GM12865 (cell line): ENCODE results near the gene GLIS1.

Source experiments
- DNase-seq: peaks from one replicate; pipeline ENCODE4 v3.0.0; 2010; ENCODE audit warnings: low read depth
- H3K4me3 ChIP-seq: 2 replicates; pipeline ENCODE4 v1.5.1; 2011; ENCODE audit warnings: mild to moderate bottlenecking, low read depth, low read length, control low read depth
- CTCF ChIP-seq: IDR thresholded peaks from 2 replicates; pipeline ENCODE4 v1.5.1; 2011; ENCODE audit warnings: low read length, control low read depth, low read depth, inconsistent platforms; ENCODE audit not compliant: insufficient read depth; ENCODE audit errors: missing control alignments

Gene GLIS1

GRCh38 chr1:53662951-53663350 lies 76.0 kb downstream of the GLIS1 start:
- DNase-seq = no peak
- TF ChIP-seq CTCF = no peak
- no peak overlapping the region for H3K4me3 ChIP-seq

DNA sequence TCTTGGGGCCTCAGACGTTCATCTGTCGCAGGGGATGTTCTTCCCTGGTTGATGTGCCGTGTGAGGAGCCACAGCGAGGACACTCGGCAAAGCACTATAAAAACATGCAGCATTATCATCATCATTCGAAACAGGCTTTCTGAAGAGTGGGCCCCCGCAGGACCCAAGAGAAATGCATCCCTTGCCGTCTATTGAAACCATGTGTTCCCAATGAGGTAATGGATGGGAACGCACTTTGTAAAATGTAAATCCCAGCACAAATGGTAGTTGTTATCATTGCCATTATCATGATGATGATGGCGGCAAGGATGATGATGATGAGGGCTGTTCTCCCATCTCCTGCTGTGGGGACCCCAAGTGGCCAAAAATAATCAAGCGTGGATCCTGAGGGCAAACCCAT lies 76.8 kb downstream of the GLIS1 start:
- DNase-seq = no peak
- no peak overlapping the region for H3K4me3 ChIP-seq
- TF ChIP-seq CTCF = no peak

DNA sequence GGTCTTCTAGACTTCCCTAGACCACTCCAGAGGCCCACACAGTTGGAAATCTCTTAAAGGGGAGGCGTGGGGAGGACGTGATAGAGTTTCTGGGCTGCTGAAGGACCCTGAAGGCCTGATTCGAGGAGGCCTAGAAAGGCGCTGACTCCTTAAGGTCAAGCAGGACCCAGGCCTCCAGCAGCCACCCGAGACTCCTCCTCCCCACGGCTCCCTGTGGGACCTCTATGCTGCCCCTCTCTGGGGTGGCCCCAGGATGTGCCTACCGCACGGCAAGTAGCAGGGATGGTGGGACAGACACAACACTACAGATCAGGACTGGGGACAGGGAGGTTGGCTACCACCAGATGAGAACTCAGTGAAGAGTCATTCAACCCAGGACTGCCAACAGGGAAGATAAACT lies 77.5 kb downstream of the GLIS1 start:
- TF ChIP-seq CTCF = no peak
- no peak overlapping the region for H3K4me3 ChIP-seq
- DNase-seq = no peak

DNA sequence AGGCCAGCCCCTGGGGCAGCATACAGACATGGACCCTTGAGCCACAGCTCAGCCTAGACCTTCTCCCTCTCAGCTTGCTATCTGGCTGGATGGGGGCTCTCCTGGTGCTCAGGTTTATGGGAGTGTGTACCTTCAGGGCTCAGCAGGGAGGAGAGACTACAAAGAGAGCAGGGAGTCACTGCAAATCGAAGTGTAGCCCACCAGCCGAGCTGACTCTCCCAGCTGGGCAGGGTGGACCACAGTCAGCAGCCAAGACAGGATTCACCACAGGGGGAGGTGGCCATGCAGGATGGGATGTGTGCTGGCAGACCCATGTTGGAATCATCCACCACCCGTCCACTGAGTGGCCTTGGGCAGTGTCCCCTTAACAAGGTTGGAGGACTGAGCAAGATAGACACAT lies 78.3 kb downstream of the GLIS1 start:
- DNase-seq = no peak
- no peak overlapping the region for H3K4me3 ChIP-seq

GRCh38 chr1:53659436-53659835 lies 79.5 kb downstream of the GLIS1 start:
- TF ChIP-seq CTCF = no peak
- H3K4me3 ChIP-seq = no peak overlapping the region
- no peak for DNase-seq

More for the DNA sequence above, 78.3 kb downstream of the GLIS1 start:
- TF ChIP-seq CTCF = no peak

DNA sequence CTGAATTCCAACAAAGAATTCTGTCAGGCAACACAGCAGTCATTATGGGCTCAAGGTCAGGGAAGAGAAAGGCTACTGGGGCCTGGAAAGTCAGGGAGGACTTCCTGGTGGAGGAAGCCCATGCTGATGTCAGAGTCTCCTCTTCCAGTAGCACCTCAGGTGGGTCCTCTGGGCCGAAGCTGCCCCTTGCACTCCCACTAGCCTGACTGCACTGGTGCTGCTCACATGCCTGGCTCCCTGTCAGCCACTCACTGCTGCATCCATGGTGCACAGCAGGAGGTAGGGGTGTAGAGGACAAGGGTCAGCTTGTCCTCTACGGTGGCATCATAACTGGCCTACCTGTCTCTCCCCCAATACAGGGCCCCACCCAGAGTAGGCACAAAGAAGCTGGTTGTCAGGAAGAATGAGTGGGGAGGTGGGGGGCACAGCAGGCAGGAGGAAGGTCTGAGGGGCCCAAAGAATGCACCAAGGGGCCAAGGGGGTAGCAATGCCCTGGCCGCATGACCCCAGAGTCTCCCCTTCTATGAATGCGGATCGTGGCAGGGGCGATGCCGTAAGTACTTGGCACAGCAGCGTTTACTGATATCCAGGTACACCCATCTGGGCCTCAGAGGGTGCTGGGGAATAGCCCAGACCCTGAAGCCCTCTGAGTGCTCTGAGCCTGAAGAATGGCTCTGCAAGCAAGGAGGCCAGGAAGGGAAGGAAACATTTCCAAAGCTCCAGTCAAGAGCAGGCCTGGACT lies 80.3 kb downstream of the GLIS1 start:
- TF ChIP-seq CTCF = no peak
- H3K4me3 ChIP-seq = no peak overlapping the region
- no peak for DNase-seq

DNA sequence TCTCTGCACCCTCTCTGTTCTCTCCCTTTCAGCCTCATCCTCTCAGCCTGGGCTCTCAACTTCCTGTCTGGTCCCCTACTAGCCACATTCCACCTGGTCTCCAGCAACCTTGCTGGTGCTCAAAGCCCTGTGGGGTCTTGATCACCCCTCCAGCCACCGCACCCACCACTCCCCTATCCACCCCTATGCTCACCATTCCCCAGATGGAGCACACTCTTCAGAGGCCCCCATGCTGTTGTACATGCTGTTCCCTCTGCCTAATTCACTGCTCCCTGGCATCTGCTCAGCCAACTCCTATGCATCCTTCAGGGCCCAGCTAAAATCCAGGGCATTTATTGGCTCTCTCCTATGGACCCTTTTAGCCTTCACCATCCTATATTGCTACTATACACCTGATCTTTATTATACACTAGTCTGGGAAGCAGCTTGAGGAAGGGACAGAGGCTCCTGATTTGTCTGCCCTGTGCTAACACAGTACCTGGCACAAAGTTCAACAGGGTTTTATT lies 81.0 kb downstream of the GLIS1 start:
- no peak for DNase-seq
- TF ChIP-seq CTCF = no peak
- H3K4me3 ChIP-seq = no peak overlapping the region
